Measurements from ENCODE around the gene CD96.
"Not testable (repeated sequence)": the region's sequence is repeated elsewhere in the genome, so short reads cannot be mapped to it uniquely, and the experiment has no call there.

CD96 gene

DNA sequence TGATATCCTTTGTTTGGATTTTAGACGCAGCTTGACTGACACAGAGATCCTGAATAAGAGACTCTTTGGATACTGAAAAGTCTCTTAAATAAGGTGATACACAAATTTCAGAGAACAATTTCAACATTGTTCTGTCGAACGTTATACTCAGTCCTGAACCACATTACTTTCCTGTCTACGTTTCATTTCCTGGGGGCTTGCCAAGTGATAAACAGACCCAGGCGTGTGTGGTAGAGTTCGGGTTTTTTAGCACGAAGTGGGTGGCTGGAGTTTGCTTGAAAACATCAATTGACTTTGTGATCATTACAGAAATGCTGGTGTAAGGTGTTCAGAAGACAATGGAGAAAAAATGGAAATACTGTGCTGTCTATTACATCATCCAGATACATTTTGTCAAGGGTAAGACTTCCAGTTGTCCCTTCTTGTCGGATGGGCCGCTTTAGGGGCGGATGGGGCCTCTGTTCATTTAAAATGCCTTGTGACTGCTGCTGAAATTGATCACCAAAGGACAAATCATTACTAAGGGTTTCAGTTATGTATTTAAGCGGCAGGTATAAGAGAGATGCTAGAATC lies at the start of gene CD96:
CD96 (plus strand) TSS at position 287 of the 573 bp plus-strand sequence; CDS start at position 339, 52 bp downstream.
- Histone ChIP-seq H3K27ac (peak within 1 kb of the TSS in 10 of 11 experiments; percentile 7 to 82 (median 76); a peak in 19 of 22 replicates), H3K27me3 (no peaks in the 10 kb centered on the region), H3K9ac (peak within 1 kb of the TSS in 9 of 11 experiments; percentile 47 to 82 (median 75); a peak in 18 of 22 replicates), H3K4me3 (peak within 1 kb of the TSS in 8 of 10 experiments; percentile 6 to 65 (median 62); a peak in 15 of 20 replicates), H3K4me1 (peaks cover 61 to 88% (median 76%) of the 10 kb centered on the region in 10 experiments), H3K36me3 (peaks cover 0 to 14% (median 4%) of the 10 kb centered on the region in 11 experiments; a peak in 8 of 22 replicates), H3K9me3 (replicated peaks in 1 of 11) (no peaks in the 10 kb centered on the region), H4K20me1 (no peaks in the 10 kb centered on the region), H3K4me2 (peak within 1 kb of the TSS; percentile 67 to 96 (median 86))
- TF ChIP-seq Cebpa-rat (IDR thresholded peaks at IDR 0.05) = 0 out of 22 replicates have a peak, but pooled peaks of 1 of the 11 experiments have one; percentile 26

GRCh38 chr3:111493276-111493675 lies 48.7 kb upstream of the CD96 start:
- no peak overlapping the region for H3K9ac ChIP-seq
- H3K36me3 ChIP-seq = no peaks in the 10 kb centered on the region
- H3K27ac ChIP-seq = no peak overlapping the region
- H3K4me2 ChIP-seq = no peak overlapping the region
- H3K4me3 ChIP-seq = no peak overlapping the region
- no peaks in the 10 kb centered on the region for H3K27me3 ChIP-seq
- H3K4me1 ChIP-seq = no peaks in the 10 kb centered on the region
- TF ChIP-seq Cebpa-rat (IDR thresholded peaks at IDR 0.05) = no peak
- no peaks in the 10 kb centered on the region for H4K20me1 ChIP-seq
- no peaks in the 10 kb centered on the region for H3K9me3 ChIP-seq (replicated peaks in 1 of 11)

- no peak for TF ChIP-seq Cebpa-rat (IDR thresholded peaks at IDR 0.05)
- no peaks in the 10 kb centered on the region for H4K20me1 ChIP-seq
- H3K27ac ChIP-seq = no peak overlapping the region
Measured at GRCh38 chr3:111496894-111497559, 45.0 kb upstream of the CD96 start.

GRCh38 chr3:111498022-111498421 lies 44.0 kb upstream of the CD96 start:
- Histone ChIP-seq H3K27ac (no peak overlapping the region), H3K9me3 (replicated peaks in 1 of 11) (0 out of 22 replicates have a peak, but pooled peaks cover 0 to 4% (median 0%) of the 10 kb centered on the region in 11 experiments), H3K27me3 (no peaks in the 10 kb centered on the region), H4K20me1 (no peaks in the 10 kb centered on the region), H3K4me3 (no peak overlapping the region), H3K36me3 (no peaks in the 10 kb centered on the region), H3K4me2 (no peak overlapping the region), H3K4me1 (no peaks in the 10 kb centered on the region), H3K9ac (no peak overlapping the region)
- no peak for TF ChIP-seq Cebpa-rat (IDR thresholded peaks at IDR 0.05)

More at GRCh38 chr3:111496894-111497559, 45.0 kb upstream of the CD96 start:
- no peaks in the 10 kb centered on the region for H3K27me3 ChIP-seq
- H3K4me2 ChIP-seq = no peak overlapping the region
- H3K4me3 ChIP-seq = no peak overlapping the region
- no peaks in the 10 kb centered on the region for H3K4me1 ChIP-seq
- H3K9ac ChIP-seq = no peak overlapping the region
- H3K9me3 ChIP-seq (replicated peaks in 1 of 11) = 0 out of 22 replicates have a peak, but pooled peaks cover 0 to 4% (median 0%) of the 10 kb centered on the region in 11 experiments
- no peaks in the 10 kb centered on the region for H3K36me3 ChIP-seq

DNA sequence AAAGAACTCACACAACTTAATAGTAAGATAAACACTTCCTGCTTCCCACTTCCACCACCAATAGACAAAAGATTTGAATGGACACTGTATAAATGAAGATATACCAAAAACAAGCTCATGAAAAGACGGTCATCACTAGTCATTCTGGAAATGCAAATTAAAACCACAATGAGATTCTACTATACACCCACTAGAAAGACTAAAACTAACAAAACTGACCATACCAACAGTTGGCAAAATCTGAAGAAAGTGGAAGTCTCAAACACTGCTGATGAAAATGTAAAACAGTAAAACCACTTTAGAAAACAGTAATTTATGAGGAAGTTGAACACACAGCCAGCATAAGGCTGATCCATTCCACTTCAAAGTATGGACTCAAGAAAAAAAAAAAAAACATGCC lies 35.6 kb upstream of the CD96 start:
- no peak for TF ChIP-seq Cebpa-rat (IDR thresholded peaks at IDR 0.05)
- Histone ChIP-seq H3K4me3 (no peak overlapping the region), H3K27me3 (no peaks in the 10 kb centered on the region), H3K9ac (no peak overlapping the region), H4K20me1 (no peaks in the 10 kb centered on the region), H3K27ac (no peak overlapping the region), H3K4me2 (no peak overlapping the region), H3K4me1 (no peaks in the 10 kb centered on the region), H3K9me3 (replicated peaks in 1 of 11) (peaks cover 0 to 8% (median 0%) of the 10 kb centered on the region in 11 experiments; a peak in 1 of 22 replicates), H3K36me3 (no peaks in the 10 kb centered on the region)

DNA sequence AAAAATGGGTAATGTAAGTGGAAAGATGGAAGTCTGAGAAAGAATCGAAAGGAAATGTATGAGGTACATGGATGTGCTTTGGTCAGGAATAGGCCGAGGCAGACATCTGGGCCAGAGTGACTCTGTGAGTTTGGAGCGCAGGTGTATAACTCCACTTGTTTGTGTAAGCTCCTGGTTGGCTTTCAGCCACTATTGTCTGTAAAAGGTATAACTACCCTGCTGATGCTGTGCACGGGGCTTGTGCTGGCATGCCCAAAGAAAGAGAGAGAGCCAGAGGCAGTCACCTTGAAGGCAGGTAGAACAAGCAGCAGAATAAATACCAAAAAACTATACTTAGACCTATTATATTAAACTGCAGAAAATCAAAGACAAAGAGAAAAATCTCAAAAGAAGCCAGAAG lies 32.7 kb upstream of the CD96 start:
- Histone ChIP-seq H4K20me1 (no peaks in the 10 kb centered on the region), H3K4me1 (no peaks in the 10 kb centered on the region), H3K4me3 (no peak overlapping the region), H3K27ac (no peak overlapping the region), H3K9me3 (replicated peaks in 1 of 11) (peaks cover 0 to 8% (median 0%) of the 10 kb centered on the region in 11 experiments; a peak in 1 of 22 replicates), H3K4me2 (no peak overlapping the region), H3K9ac (no peak overlapping the region), H3K27me3 (no peaks in the 10 kb centered on the region), H3K36me3 (no peaks in the 10 kb centered on the region)
- no peak for TF ChIP-seq Cebpa-rat (IDR thresholded peaks at IDR 0.05)

DNA sequence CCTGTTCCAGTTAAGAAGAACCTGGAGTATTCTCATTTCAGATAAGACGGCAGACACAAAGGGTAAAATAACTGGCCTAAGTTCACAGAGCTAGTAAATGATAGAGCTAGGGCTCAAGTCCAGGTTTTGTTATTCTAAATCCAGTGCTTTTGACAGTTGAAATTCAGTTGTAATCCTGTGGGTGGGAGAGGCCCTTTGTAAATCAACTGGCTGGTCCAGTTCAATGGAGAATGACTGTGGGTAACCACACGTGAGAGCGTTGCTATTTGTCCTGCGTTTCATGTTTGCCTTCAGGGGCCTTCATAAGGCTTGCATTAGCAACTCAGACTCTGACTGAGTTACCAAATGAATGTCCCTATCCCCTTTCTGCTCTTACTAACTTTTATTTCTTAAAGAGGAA lies 24.2 kb upstream of the CD96 start:
- peaks cover 0 to 24% (median 12%) of the 10 kb centered on the region in 10 experiments; a peak in 12 of 20 replicates for H3K4me1 ChIP-seq
- H3K9ac ChIP-seq = no peak overlapping the region
- H3K27me3 ChIP-seq = no peaks in the 10 kb centered on the region
- H3K36me3 ChIP-seq = no peaks in the 10 kb centered on the region
- no peaks in the 10 kb centered on the region for H4K20me1 ChIP-seq
- no peak overlapping the region for H3K4me3 ChIP-seq
- no peak overlapping the region for H3K27ac ChIP-seq
- no peak for TF ChIP-seq Cebpa-rat (IDR thresholded peaks at IDR 0.05)
- H3K4me2 ChIP-seq = peak overlapping the region in 6 of 11 experiments; percentile 9 to 45 (median 24); a peak in 6 of 22 replicates
- H3K9me3 ChIP-seq (replicated peaks in 1 of 11) = peaks cover 0 to 14% (median 0%) of the 10 kb centered on the region in 11 experiments; a peak in 6 of 22 replicates

- peak overlapping the region in 3 of 11 experiments; percentile 4 to 23 (median 8); a peak in 3 of 22 replicates for H3K4me2 ChIP-seq
- 0 out of 22 replicates have a peak, but pooled peaks of 1 of the 11 experiments have one; percentile 10 for TF ChIP-seq Cebpa-rat (IDR thresholded peaks at IDR 0.05)
- H3K9ac ChIP-seq = no peak overlapping the region
- no peaks in the 10 kb centered on the region for H3K36me3 ChIP-seq
- no peaks in the 10 kb centered on the region for H4K20me1 ChIP-seq
- H3K27ac ChIP-seq = no peak overlapping the region
- H3K9me3 ChIP-seq (replicated peaks in 1 of 11) = peaks cover 0 to 14% (median 3%) of the 10 kb centered on the region in 11 experiments; a peak in 8 of 22 replicates
- no peak overlapping the region for H3K4me3 ChIP-seq
- H3K4me1 ChIP-seq = peaks cover 0 to 24% (median 12%) of the 10 kb centered on the region in 10 experiments; a peak in 12 of 20 replicates
- H3K27me3 ChIP-seq = no peaks in the 10 kb centered on the region
Measured at GRCh38 chr3:111519178-111519855, 22.7 kb upstream of the CD96 start.

- Histone ChIP-seq H3K4me1 (peaks cover 0 to 24% (median 12%) of the 10 kb centered on the region in 10 experiments; a peak in 12 of 20 replicates), H3K36me3 (no peaks in the 10 kb centered on the region), H4K20me1 (no peaks in the 10 kb centered on the region), H3K27ac (no peak overlapping the region), H3K9ac (no peak overlapping the region), H3K4me3 (no peak overlapping the region), H3K9me3 (replicated peaks in 1 of 11) (peaks cover 0 to 15% (median 12%) of the 10 kb centered on the region in 11 experiments; a peak in 13 of 22 replicates), H3K4me2 (no peak overlapping the region), H3K27me3 (no peaks in the 10 kb centered on the region)
- no peak for TF ChIP-seq Cebpa-rat (IDR thresholded peaks at IDR 0.05)
Measured at GRCh38 chr3:111521891-111522290, 20.1 kb upstream of the CD96 start.

- not testable (repeated sequence) for H3K36me3 ChIP-seq
Measured at GRCh38 chr3:111524486-111524885, 17.5 kb upstream of the CD96 start.

More at GRCh38 chr3:111524486-111524885, 17.5 kb upstream of the CD96 start:
- H3K4me1 ChIP-seq, H3K9ac ChIP-seq, H3K4me3 ChIP-seq, H3K27me3 ChIP-seq, H3K4me2 ChIP-seq, H4K20me1 ChIP-seq, H3K27ac ChIP-seq: not testable (repeated sequence)
- peaks cover 0 to 19% (median 10%) of the 10 kb centered on the region in 11 experiments; a peak in 14 of 22 replicates for H3K9me3 ChIP-seq (replicated peaks in 1 of 11)
